GM18508 (cell line): ENCODE measurements around the gene CHTF8.
"Not testable (repeated sequence)": the region's sequence is repeated elsewhere in the genome, so short reads cannot be mapped to it uniquely, and the experiment has no call there.

Experiments used
- ATAC-seq: cut with Tn5 transposase; IDR thresholded peaks from one replicate; pipeline ENCODE4 v1.9.1; 2021; ENCODE audit warnings: moderate number of reproducible peaks; ENCODE audit not compliant: insufficient read depth, unreplicated experiment

The CHTF8 gene

GRCh38 chr16:69132424-69133252 is at the start of gene CHTF8, which contains the start of gene UTP4:
TSS of gene CHTF8 (minus strand) at chr16:69132588. CDS start at chr16:69121458, 11,130 bp downstream.
TSS of gene UTP4 (plus strand) at chr16:69132649. CDS start at chr16:69133460, 811 bp downstream.
- no peak for ATAC-seq

GRCh38 chr16:69180011-69180338 is 47.6 kb upstream of the CHTF8 start:
- ATAC-seq: no peak

GRCh38 chr16:69179328-69180010 is 47.1 kb upstream of the CHTF8 start:
- no peak for ATAC-seq

- no peak for ATAC-seq
These were observed 43.8 kb upstream of the CHTF8 start for GRCh38 chr16:69176033-69176800.

GRCh38 chr16:69171325-69172084 is 39.1 kb upstream of the CHTF8 start:
- ATAC-seq: no peak

GRCh38 chr16:69169607-69170352 is 37.4 kb upstream of the CHTF8 start:
- no peak for ATAC-seq

- ATAC-seq: no peak
These were observed 36.7 kb upstream of the CHTF8 start for GRCh38 chr16:69169051-69169450.

- no peak for ATAC-seq
These were observed 34.9 kb upstream of the CHTF8 start for GRCh38 chr16:69166946-69167930.

- ATAC-seq: no peak
These were observed 33.9 kb upstream of the CHTF8 start for GRCh38 chr16:69166221-69166833.

- ATAC-seq: no peak
These were observed 33.2 kb upstream of the CHTF8 start for GRCh38 chr16:69165584-69165983.

GRCh38 chr16:69160192-69160591 is 27.8 kb upstream of the CHTF8 start:
- no peak for ATAC-seq

- ATAC-seq: no peak
These were observed 24.8 kb upstream of the CHTF8 start for GRCh38 chr16:69157196-69157595.

GRCh38 chr16:69150146-69150865 is 17.9 kb upstream of the CHTF8 start:
- no peak for ATAC-seq

- ATAC-seq: not testable (repeated sequence)
These were observed 17.2 kb upstream of the CHTF8 start for GRCh38 chr16:69149621-69150020.

- ATAC-seq: no peak
These were observed 13.3 kb upstream of the CHTF8 start for GRCh38 chr16:69145658-69146057.

GRCh38 chr16:69143116-69143515 is 10.7 kb upstream of the CHTF8 start:
- ATAC-seq: no peak

- ATAC-seq: no peak
These were observed 9.5 kb upstream of the CHTF8 start for GRCh38 chr16:69141936-69142335.
